NCI-H1092 treated with DMSO at 0.1 percent for 48 hours (cell line): ENCODE results near the gene SLC35F2.
"Not testable (repeated sequence)": the region's sequence is repeated elsewhere in the genome, so short reads cannot be mapped to it uniquely, and the experiment has no call there.

Experiments used
- DNase-seq: peaks from one replicate; lab custom pipeline; 2025; lab: John Stamatoyannopoulos, UW

Gene SLC35F2

GRCh38 chr11:107789767-107790166 lies 68.8 kb downstream of the SLC35F2 start:
- DNase-seq, result no peak

- DNase-seq, result no peak
Observed at GRCh38 chr11:107787733-107788132, 70.9 kb downstream of the SLC35F2 start.

GRCh38 chr11:107785401-107785800 lies 73.2 kb downstream of the SLC35F2 start:
- no peak for DNase-seq

GRCh38 chr11:107783121-107783520 lies 75.5 kb downstream of the SLC35F2 start:
- no peak for DNase-seq

- DNase-seq, result no peak
Observed at GRCh38 chr11:107780775-107781174, 77.8 kb downstream of the SLC35F2 start.

GRCh38 chr11:107780136-107780535 lies 78.5 kb downstream of the SLC35F2 start:
- DNase-seq, result no peak

- DNase-seq, result no peak
Observed at GRCh38 chr11:107778839-107779517, 79.6 kb downstream of the SLC35F2 start.

GRCh38 chr11:107777110-107777509 lies 81.5 kb downstream of the SLC35F2 start:
- DNase-seq, result no peak

- DNase-seq, result no peak
Observed at GRCh38 chr11:107776062-107776461, 82.5 kb downstream of the SLC35F2 start.

GRCh38 chr11:107770551-107770951 lies 88.0 kb downstream of the SLC35F2 start:
- DNase-seq, result no peak

- no peak for DNase-seq
Observed at GRCh38 chr11:107769189-107769588, 89.4 kb downstream of the SLC35F2 start.

- DNase-seq, result not testable (repeated sequence)
Observed at GRCh38 chr11:107758719-107759355, 99.8 kb downstream of the SLC35F2 start.

- DNase-seq, result no peak
Observed at GRCh38 chr11:107757661-107758060, 100.9 kb downstream of the SLC35F2 start.

GRCh38 chr11:107756553-107756952 lies 102.0 kb downstream of the SLC35F2 start:
- DNase-seq, result no peak

- no peak for DNase-seq
Observed at GRCh38 chr11:107752949-107753822, 105.4 kb downstream of the SLC35F2 start.

- no peak for DNase-seq
Observed at GRCh38 chr11:107752508-107752907, 106.1 kb downstream of the SLC35F2 start.

GRCh38 chr11:107751082-107751481 lies 107.5 kb downstream of the SLC35F2 start:
- DNase-seq, result no peak

GRCh38 chr11:107750313-107750712 lies 108.3 kb downstream of the SLC35F2 start:
- no peak for DNase-seq

- DNase-seq, result no peak
Observed at GRCh38 chr11:107747622-107748021, 111.0 kb downstream of the SLC35F2 start.

- no peak for DNase-seq
Observed at GRCh38 chr11:107744736-107745135, 113.9 kb downstream of the SLC35F2 start.

GRCh38 chr11:107743191-107743590 lies 115.4 kb downstream of the SLC35F2 start:
- DNase-seq, result no peak

- peak; percentile 14 for DNase-seq
Observed at GRCh38 chr11:107741044-107741823, 117.4 kb downstream of the SLC35F2 start.
